ENCODE measurements around the gene THOC7. TPM values are rescaled to one million over a fixed set of nuclear protein-coding genes. Genes with fewer than 3 reads are reported as not detected.

Gene THOC7
- total RNA-seq, 1 donor from 2014 or later: 74.3 TPM

- intact Hi-C loops (cut with DNase I): no loop called here
- DNase-seq (ENCODE audit: low spot score): no peak
These were observed 23.3 kb upstream of the THOC7 start for GRCh38 chr3:63886858-63887257.

GRCh38 chr3:63880653-63881052 lies 17.0 kb upstream of the THOC7 start:
- no peak for DNase-seq (ENCODE audit: low spot score)
- intact Hi-C loops (cut with DNase I): no loop called here

GRCh38 chr3:63878394-63879060 lies 14.9 kb upstream of the THOC7 start:
- intact Hi-C loops (cut with DNase I): no loop called here
- no peak for DNase-seq (ENCODE audit: low spot score)

GRCh38 chr3:63877737-63878393 lies 14.3 kb upstream of the THOC7 start:
- intact Hi-C loops (cut with DNase I): no loop called here
- DNase-seq (ENCODE audit: low spot score): no peak

GRCh38 chr3:63876260-63876659 lies 12.7 kb upstream of the THOC7 start:
- intact Hi-C loops (cut with DNase I): no loop called here
- DNase-seq (ENCODE audit: low spot score): no peak

- DNase-seq (ENCODE audit: low spot score): no peak
- intact Hi-C loops (cut with DNase I): no loop called here
These were observed 11.9 kb upstream of the THOC7 start for GRCh38 chr3:63875510-63875909.

- intact Hi-C loops (cut with DNase I): no loop called here
- no peak for DNase-seq (ENCODE audit: low spot score)
These were observed 11.2 kb upstream of the THOC7 start for GRCh38 chr3:63874769-63875168.

- intact Hi-C loops (cut with DNase I): no loop called here
- no peak for DNase-seq (ENCODE audit: low spot score)
These were observed 8.7 kb upstream of the THOC7 start for GRCh38 chr3:63872135-63872924.

GRCh38 chr3:63870615-63871005 lies 7.0 kb upstream of the THOC7 start:
- intact Hi-C loops (cut with DNase I): no loop called here
- DNase-seq (ENCODE audit: low spot score): no peak

GRCh38 chr3:63869940-63870614 lies 6.5 kb upstream of the THOC7 start:
- DNase-seq (ENCODE audit: low spot score): no peak
- intact Hi-C loops (cut with DNase I): no loop called here

- intact Hi-C loops (cut with DNase I): no loop called here
- DNase-seq (ENCODE audit: low spot score): no peak
These were observed 3.6 kb upstream of the THOC7 start for GRCh38 chr3:63867225-63867624.

GRCh38 chr3:63864965-63865327 lies 1.3 kb upstream of the THOC7 start:
- no peak for DNase-seq (ENCODE audit: low spot score)
- intact Hi-C loops (cut with DNase I): loop anchor here (1.0 kb wide), 1 partner anchor 47 kb away; the partner anchor contains the start of gene SCAANT1

- DNase-seq (ENCODE audit: low spot score): peak; percentile 78
- intact Hi-C loops (cut with DNase I): loop anchor here (1.0 kb wide), 1 partner anchor 48 kb away; the partner anchor contains the start of gene SCAANT1
These were observed 681 bp upstream of the THOC7 start for GRCh38 chr3:63864008-63864964.

- intact Hi-C loops (cut with DNase I): no loop called here
- no peak for DNase-seq (ENCODE audit: low spot score)
These were observed 828 bp downstream of the THOC7 start for GRCh38 chr3:63862804-63863149.

- no peak for DNase-seq (ENCODE audit: low spot score)
- intact Hi-C loops (cut with DNase I): no loop called here
These were observed 2.3 kb downstream of the THOC7 start for GRCh38 chr3:63861306-63861705.

GRCh38 chr3:63860776-63861175 lies 2.8 kb downstream of the THOC7 start:
- no peak for DNase-seq (ENCODE audit: low spot score)
- intact Hi-C loops (cut with DNase I): no loop called here

- intact Hi-C loops (cut with DNase I): no loop called here
- no peak for DNase-seq (ENCODE audit: low spot score)
These were observed 6.3 kb downstream of the THOC7 start for GRCh38 chr3:63857311-63857710.

- no peak for DNase-seq (ENCODE audit: low spot score)
- intact Hi-C loops (cut with DNase I): no loop called here
These were observed 8.2 kb downstream of the THOC7 start for GRCh38 chr3:63855333-63855940.

- intact Hi-C loops (cut with DNase I): no loop called here
- DNase-seq (ENCODE audit: low spot score): no peak
These were observed 10.5 kb downstream of the THOC7 start for GRCh38 chr3:63853106-63853505.
